Measurements from ENCODE around the gene NAAA.
"Not testable (repeated sequence)": the region's sequence is repeated elsewhere in the genome, so short reads cannot be mapped to it uniquely, and the experiment has no call there.

Gene NAAA

DNA sequence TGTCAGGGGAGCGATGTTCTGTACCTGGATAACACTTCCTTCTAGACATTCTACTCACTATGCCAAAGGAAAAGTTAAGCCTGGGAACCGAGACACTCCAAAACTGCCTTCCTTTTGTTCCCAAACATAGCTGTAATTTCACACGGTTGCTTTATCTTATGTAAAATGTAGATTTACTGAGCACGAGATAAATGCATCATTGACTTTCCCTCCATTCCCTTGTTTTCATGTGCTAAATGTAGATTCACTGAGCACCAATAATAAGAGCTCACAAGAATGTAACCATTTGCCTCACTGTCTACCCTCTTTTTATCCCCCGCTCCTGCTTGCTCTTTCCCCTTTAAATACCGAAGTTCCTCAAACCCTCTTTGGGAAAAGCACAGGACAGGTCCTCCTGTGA lies 27.8 kb downstream of the NAAA start:
- H3K4me2 ChIP-seq (ENCODE audit: low read length) = no peak overlapping the region
- no peak for TF ChIP-seq EZH2phosphoT487 (IDR thresholded peaks at IDR 0.05; ENCODE audit: borderline replicate concordance, low read length)
- TF ChIP-seq, protein P1, sequence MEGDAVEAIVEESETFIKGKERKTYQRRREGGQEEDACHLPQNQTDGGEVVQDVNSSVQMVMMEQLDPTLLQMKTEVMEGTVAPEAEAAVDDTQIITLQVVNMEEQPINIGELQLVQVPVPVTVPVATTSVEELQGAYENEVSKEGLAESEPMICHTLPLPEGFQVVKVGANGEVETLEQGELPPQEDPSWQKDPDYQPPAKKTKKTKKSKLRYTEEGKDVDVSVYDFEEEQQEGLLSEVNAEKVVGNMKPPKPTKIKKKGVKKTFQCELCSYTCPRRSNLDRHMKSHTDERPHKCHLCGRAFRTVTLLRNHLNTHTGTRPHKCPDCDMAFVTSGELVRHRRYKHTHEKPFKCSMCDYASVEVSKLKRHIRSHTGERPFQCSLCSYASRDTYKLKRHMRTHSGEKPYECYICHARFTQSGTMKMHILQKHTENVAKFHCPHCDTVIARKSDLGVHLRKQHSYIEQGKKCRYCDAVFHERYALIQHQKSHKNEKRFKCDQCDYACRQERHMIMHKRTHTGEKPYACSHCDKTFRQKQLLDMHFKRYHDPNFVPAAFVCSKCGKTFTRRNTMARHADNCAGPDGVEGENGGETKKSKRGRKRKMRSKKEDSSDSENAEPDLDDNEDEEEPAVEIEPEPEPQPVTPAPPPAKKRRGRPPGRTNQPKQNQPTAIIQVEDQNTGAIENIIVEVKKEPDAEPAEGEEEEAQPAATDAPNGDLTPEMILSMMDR (IDR thresholded peaks at IDR 0.05; ENCODE audit: low read depth, low read length, poor library complexity, severe bottlenecking) = no peak
- no peaks in the 10 kb centered on the region for H3K36me3 ChIP-seq (ENCODE audit: control insufficient read depth, low read length)
- no peaks in the 10 kb centered on the region for H3K9me3 ChIP-seq (ENCODE audit: control insufficient read depth, insufficient read depth, low read length)
- no peaks in the 10 kb centered on the region for H3K4me1 ChIP-seq (ENCODE audit: control insufficient read depth, low read length)
- H3K79me2 ChIP-seq (ENCODE audit: control insufficient read depth, low read length) = no peaks in the 10 kb centered on the region
- H3K27ac ChIP-seq (ENCODE audit: low read depth, low read length) = no peak overlapping the region
- H3K27me3 ChIP-seq (ENCODE audit: control insufficient read depth, low read length) = no peaks in the 10 kb centered on the region
- no peaks in the 10 kb centered on the region; the same call in 1 of the 2 replicates for H4K20me1 ChIP-seq (ENCODE audit: control insufficient read depth, insufficient read depth, low read depth, low read length)
- H3K9me2 ChIP-seq (replicated peaks; ENCODE audit: control insufficient read depth, low read length) = no peaks in the 10 kb centered on the region
- no peak overlapping the region for H3K4me3 ChIP-seq (ENCODE audit: low read length)
- H3F3A ChIP-seq (ENCODE audit: control insufficient read depth, insufficient read depth) = peaks cover 4% of the 10 kb centered on the region; the same call in 1 of the 2 replicates

DNA sequence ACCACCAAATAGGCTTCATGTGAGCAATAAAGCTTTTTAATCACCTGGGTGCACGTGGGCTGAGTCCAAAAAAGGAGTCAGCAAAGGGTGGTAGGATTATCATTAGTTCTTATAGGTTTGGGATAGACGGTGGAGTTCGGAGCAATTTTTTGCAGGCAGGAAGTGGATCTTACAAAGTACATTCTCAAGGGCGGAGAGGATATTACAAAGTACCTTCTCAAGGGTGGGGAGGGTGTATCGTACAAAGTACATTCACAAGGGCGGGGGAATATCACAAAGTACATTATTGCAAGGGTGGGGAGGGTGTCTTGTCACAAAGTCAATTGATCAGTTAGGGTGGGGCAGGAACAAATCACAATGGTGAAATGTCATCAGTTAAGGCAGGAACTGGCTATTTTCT lies 30.0 kb downstream of the NAAA start:
- H3K4me2 ChIP-seq (ENCODE audit: low read length); H3K27me3 ChIP-seq (ENCODE audit: control insufficient read depth, low read length); H3K36me3 ChIP-seq (ENCODE audit: control insufficient read depth, low read length): not testable (repeated sequence)

GRCh38 chr4:75909405-75909804 lies 31.4 kb downstream of the NAAA start:
- no peaks in the 10 kb centered on the region for H4K20me1 ChIP-seq (ENCODE audit: control insufficient read depth, insufficient read depth, low read depth, low read length)
- H3F3A ChIP-seq (ENCODE audit: control insufficient read depth, insufficient read depth) = no peaks in the 10 kb centered on the region
- no peak overlapping the region for H3K4me3 ChIP-seq (ENCODE audit: low read length)
- TF ChIP-seq, protein P1 (IDR thresholded peaks at IDR 0.05; ENCODE audit: low read depth, low read length, poor library complexity, severe bottlenecking) = no peak
- H3K4me1 ChIP-seq (ENCODE audit: control insufficient read depth, low read length) = no peaks in the 10 kb centered on the region
- no peaks in the 10 kb centered on the region for H3K27me3 ChIP-seq (ENCODE audit: control insufficient read depth, low read length)
- H3K36me3 ChIP-seq (ENCODE audit: control insufficient read depth, low read length) = no peaks in the 10 kb centered on the region
- no peaks in the 10 kb centered on the region for H3K9me3 ChIP-seq (ENCODE audit: control insufficient read depth, insufficient read depth, low read length)
- no peaks in the 10 kb centered on the region for H3K9me2 ChIP-seq (replicated peaks; ENCODE audit: control insufficient read depth, low read length)
- no peak overlapping the region for H3K4me2 ChIP-seq (ENCODE audit: low read length)
- H3K79me2 ChIP-seq (ENCODE audit: control insufficient read depth, low read length) = no peaks in the 10 kb centered on the region
- H3K27ac ChIP-seq (ENCODE audit: low read depth, low read length) = no peak overlapping the region

More for the DNA sequence above, 30.0 kb downstream of the NAAA start:
- not testable (repeated sequence) for H3F3A ChIP-seq (ENCODE audit: control insufficient read depth, insufficient read depth); H3K79me2 ChIP-seq (ENCODE audit: control insufficient read depth, low read length); H3K4me1 ChIP-seq (ENCODE audit: control insufficient read depth, low read length); H3K9me2 ChIP-seq (replicated peaks; ENCODE audit: control insufficient read depth, low read length); H4K20me1 ChIP-seq (ENCODE audit: control insufficient read depth, insufficient read depth, low read depth, low read length); H3K27ac ChIP-seq (ENCODE audit: low read depth, low read length); H3K9me3 ChIP-seq (ENCODE audit: control insufficient read depth, insufficient read depth, low read length); H3K4me3 ChIP-seq (ENCODE audit: low read length)

DNA sequence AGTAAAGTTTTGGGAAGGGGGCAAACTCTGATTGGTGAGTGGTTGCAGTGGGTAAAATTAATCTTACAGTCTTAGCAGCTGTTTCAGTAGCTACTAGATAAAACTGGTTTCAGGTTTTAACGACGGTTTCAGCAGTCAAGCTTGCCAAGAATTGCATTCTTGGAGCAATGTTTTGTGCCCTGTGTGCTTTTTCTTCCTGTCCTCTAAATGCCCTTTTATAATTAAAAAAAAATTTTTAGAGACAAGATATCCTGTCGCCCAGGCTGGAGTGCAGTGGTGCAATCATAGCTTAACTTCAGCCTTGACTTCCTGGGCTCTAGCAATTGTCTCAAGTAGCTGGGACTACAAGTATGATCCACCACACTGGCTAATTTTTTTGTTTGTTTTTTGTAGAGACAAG lies 32.3 kb downstream of the NAAA start:
- Histone ChIP-seq H3K79me2 (ENCODE audit: control insufficient read depth, low read length) (no peaks in the 10 kb centered on the region), H3K27me3 (ENCODE audit: control insufficient read depth, low read length) (no peaks in the 10 kb centered on the region), H3K36me3 (ENCODE audit: control insufficient read depth, low read length) (no peaks in the 10 kb centered on the region), H3F3A (ENCODE audit: control insufficient read depth, insufficient read depth) (no peaks in the 10 kb centered on the region), H3K9me2 (replicated peaks; ENCODE audit: control insufficient read depth, low read length) (no peaks in the 10 kb centered on the region), H3K9me3 (ENCODE audit: control insufficient read depth, insufficient read depth, low read length) (no peaks in the 10 kb centered on the region), H3K27ac (ENCODE audit: low read depth, low read length) (no peak overlapping the region), H3K4me2 (ENCODE audit: low read length) (no peak overlapping the region), H4K20me1 (ENCODE audit: control insufficient read depth, insufficient read depth, low read depth, low read length) (no peaks in the 10 kb centered on the region), H3K4me1 (ENCODE audit: control insufficient read depth, low read length) (no peaks in the 10 kb centered on the region), H3K4me3 (ENCODE audit: low read length) (no peak overlapping the region)
- TF ChIP-seq EZH2phosphoT487 (IDR thresholded peaks at IDR 0.05; ENCODE audit: borderline replicate concordance, low read length) = no peak
- TF ChIP-seq, protein P1 (IDR thresholded peaks at IDR 0.05; ENCODE audit: low read depth, low read length, poor library complexity, severe bottlenecking) = no peak
